NCI-H2107 (cell line): ENCODE measurements around the gene LXN.

Experiments
- DNase-seq: peaks from one replicate; lab custom pipeline; 2025; lab: John Stamatoyannopoulos, UW

LXN gene

GRCh38 chr3:158668506-158668905, 3.9 kb downstream of the LXN start:
- DNase-seq: no peak

- DNase-seq: no peak
Measured at GRCh38 chr3:158666416-158666815, 6.0 kb downstream of the LXN start.

DNA sequence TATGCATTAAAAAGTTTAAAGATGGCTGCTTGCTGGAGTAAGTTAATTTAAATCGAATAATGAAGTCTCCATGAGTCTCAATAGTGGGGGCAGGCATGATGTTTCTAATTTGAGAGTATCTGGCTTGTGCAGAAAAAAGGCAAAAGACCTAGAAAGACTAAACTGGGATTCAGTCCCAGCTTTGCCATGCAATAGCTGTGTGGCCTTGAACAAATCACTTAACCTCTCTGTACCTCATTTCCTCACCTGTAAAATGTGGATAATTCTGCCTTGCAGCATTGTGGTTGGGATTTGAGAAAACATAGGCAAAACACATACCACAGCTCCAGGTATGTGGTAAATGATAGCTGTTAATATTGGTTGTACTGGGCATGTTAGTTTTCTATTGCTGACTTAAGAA, 8.6 kb downstream of the LXN start:
- no peak for DNase-seq

- no peak for DNase-seq
Measured at GRCh38 chr3:158663246-158663645, 9.2 kb downstream of the LXN start.

GRCh38 chr3:158660711-158661110, 11.7 kb downstream of the LXN start:
- no peak for DNase-seq

- peak; percentile 10 for DNase-seq
Measured at GRCh38 chr3:158659454-158660237, 12.8 kb downstream of the LXN start.

GRCh38 chr3:158658889-158659288, 13.6 kb downstream of the LXN start:
- DNase-seq: no peak

GRCh38 chr3:158652463-158652862, 20.0 kb downstream of the LXN start:
- no peak for DNase-seq

- DNase-seq: no peak
Measured at GRCh38 chr3:158651192-158651591, 21.3 kb downstream of the LXN start.

DNA sequence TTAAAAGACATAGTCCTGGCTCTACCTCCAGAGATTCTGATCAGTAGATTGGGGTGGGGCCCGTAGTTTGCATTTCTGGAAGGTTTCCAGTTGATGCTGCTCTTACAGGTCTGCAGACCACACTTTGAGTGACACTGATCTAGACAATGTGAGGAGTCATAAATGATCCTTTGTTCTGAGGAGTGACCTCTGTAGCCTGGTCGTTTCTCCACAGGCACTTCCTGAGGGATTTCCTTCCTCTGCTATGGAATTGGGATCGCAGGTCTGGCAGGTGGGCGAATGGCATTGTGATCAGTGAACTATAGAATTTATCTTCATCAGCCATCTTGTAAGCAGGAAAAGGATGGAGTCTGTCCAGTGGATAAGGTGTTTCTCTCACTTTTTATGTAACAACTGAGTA, 22.7 kb downstream of the LXN start:
- DNase-seq: no peak

DNA sequence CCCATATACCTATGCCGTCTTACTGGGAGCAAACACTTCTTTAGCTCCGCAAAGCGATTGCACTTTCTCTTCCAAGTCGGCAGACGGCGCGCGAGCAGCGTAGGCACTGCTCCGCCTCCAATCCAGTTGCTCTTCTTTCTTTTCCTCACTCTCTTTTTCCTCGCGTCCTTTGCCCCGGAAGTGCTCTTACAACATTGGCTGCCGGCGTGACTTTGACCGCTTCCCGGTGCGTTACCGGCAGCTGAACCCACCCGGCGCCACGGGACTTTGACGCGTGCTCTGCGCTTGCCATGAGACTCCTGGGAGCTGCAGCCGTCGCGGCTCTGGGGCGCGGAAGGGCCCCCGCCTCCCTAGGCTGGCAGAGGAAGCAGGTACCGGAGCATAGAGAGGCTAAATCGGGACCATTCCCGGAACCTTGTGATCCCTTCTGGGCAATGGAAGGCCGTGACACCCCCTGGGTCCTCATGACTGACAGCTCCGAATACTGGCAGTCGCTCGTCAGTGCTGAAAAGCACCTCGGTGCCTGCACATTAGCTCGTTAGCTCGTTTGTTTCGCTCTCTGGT, 28.0 kb downstream of the LXN start, which contains the start of gene GFM1:
TSS of gene GFM1 (plus strand) at position 183 of the 564 bp plus-strand sequence. CDS start at position 291, 108 bp downstream.
- peak; percentile 98 for DNase-seq

DNA sequence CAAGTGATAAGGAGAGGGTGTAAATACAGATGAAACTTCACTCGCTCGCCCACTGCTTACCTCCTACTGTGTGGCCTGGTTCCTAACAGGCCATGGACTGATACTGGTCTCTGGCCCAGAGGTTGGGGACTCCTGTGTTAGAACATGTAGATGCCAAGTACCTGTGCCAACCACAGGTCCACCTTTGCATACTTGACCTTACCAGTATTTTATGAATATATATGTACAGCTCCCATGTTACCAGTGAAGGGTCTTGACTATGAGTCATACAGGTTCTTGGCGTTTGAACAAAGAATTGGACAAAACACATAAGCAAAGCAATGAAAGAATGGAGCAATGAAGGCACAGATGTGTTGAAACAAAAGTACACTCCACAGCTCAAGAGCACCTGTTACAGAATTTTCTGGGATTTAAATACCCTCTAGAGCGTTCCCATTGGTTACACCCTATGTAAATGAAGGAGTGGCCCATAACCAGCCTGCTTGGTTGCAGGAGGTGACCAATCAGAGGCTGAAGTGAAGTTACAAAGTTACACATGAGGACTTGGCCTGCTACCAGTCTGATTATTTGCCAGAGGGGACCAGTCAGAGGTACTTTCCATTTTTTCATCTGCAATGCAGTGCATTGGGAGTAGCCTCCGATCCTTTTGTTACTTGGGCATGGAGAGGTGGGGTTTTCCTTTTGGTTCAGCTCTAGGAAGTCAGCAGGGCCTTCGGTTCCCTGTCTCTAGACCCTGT, 29.8 kb downstream of the LXN start:
- no peak for DNase-seq

DNA sequence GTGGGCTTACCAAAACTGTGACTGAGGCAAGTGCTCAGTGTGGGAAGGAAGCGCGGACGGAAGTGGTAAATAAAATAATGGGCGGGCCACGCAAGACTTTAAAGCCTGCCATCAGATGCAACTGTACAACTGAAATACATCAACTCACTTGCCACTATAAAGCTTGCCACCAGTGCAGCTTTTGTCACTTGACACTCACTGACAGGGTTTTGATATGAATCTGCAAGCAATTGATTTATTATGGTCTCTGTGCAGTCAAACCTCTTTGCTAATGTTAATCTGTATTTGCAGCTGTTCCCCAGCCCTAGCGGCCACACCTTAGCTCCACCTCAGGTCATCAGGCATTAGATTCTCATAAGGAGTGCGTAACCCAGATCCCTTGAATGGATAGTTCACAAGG, 30.4 kb downstream of the LXN start:
- DNase-seq: no peak

DNA sequence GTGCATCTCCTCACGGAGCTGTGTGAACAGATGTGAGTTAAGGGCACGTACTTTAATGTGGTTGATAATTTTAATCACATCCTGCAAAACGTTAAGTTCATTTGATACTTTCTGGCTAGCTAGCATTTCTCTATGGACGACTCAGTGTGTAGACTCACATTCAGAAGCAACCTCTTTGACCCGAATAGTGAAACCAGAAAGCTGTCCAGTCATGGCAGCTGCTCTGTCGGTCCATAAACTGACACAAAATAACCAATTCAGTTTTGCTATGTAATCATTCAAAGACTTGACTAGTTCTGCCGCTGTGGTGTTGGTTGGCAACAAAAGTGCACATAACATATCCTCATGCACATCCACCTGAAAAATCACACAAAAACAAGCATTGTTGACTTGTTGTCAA, 31.8 kb downstream of the LXN start:
- DNase-seq: no peak

DNA sequence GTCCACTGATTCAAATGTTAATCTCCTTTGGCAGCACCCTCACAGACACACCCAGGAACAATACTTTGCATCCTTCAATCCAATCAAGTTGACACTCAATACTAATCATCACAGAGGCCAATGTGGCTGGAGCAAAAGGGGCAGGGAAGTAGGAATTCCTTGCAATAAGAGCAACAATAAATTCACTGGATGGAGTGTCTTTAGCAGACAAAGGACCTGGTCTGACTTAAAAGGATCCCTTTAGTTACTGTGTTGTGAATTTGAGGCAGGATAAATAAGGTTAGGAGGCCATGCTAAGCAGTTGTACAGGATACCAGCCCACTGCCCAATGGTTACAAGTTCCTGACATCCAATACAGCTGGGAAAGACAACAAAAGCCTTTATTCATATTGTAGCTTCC, 40.5 kb downstream of the LXN start:
- no peak for DNase-seq

- no peak for DNase-seq
Measured at GRCh38 chr3:158625881-158626280, 46.6 kb downstream of the LXN start.

GRCh38 chr3:158617982-158618875, 54.2 kb downstream of the LXN start:
- no peak for DNase-seq
